H54 (cell line): ENCODE measurements around the gene NUDCD3.
A peak's percentile ranks its signal among the peaks of the same experiment; 100 is the strongest.

Source experiments
- DNase-seq: peaks from one replicate; pipeline ENCODE4 v3.0.0; 2011; ENCODE audit warnings: low spot score, mixed read lengths; ENCODE audit not compliant: insufficient read length
- FAIRE-seq: peaks from 3 replicates; lab custom pipeline; 2011; peaks lifted over from hg19 to GRCh38; lab: Jason Lieb, UNC
- POLR2A ChIP-seq: IDR thresholded peaks from 2 replicates; pipeline ENCODE4 v1.6.1; 2011; ENCODE audit warnings: low read depth, mild to moderate bottlenecking, low read length

Gene NUDCD3

GRCh38 chr7:44388089-44388970 is 102.1 kb downstream of the NUDCD3 start:
- FAIRE-seq (no peak), DNase-seq (no peak)
- TF ChIP-seq POLR2A: no peak

- FAIRE-seq (no peak), DNase-seq (no peak)
- TF ChIP-seq POLR2A: no peak
Observed at GRCh38 chr7:44387389-44387788, 103.1 kb downstream of the NUDCD3 start.

- no peak for FAIRE-seq
- no peak for TF ChIP-seq POLR2A
- no peak for DNase-seq
Observed at GRCh38 chr7:44386139-44386913, 104.1 kb downstream of the NUDCD3 start.

- no peak for TF ChIP-seq POLR2A
- DNase-seq: no peak
- no peak for FAIRE-seq
Observed at GRCh38 chr7:44385434-44386138, 104.9 kb downstream of the NUDCD3 start.

GRCh38 chr7:44384586-44385433 is 105.6 kb downstream of the NUDCD3 start:
- TF ChIP-seq POLR2A: no peak
- no peak for FAIRE-seq
- no peak for DNase-seq

- TF ChIP-seq POLR2A: no peak; the same call in 1 of the 2 replicates
- FAIRE-seq (peak; percentile 15), DNase-seq (peak; percentile 95)
Observed at GRCh38 chr7:44383566-44383965, 106.9 kb downstream of the NUDCD3 start.

- DNase-seq (no peak), FAIRE-seq (no peak)
- no peak for TF ChIP-seq POLR2A
Observed at GRCh38 chr7:44382459-44383265, 107.8 kb downstream of the NUDCD3 start.

- TF ChIP-seq POLR2A: no peak
- FAIRE-seq (no peak), DNase-seq (no peak)
Observed at GRCh38 chr7:44381494-44382220, 108.8 kb downstream of the NUDCD3 start.

- TF ChIP-seq POLR2A: no peak
- DNase-seq: peak; percentile 68
- no peak for FAIRE-seq
Observed at GRCh38 chr7:44380831-44381493, 109.5 kb downstream of the NUDCD3 start.

- no peak for TF ChIP-seq POLR2A
Observed at GRCh38 chr7:44380189-44380830, 110.1 kb downstream of the NUDCD3 start.

More at GRCh38 chr7:44380189-44380830, 110.1 kb downstream of the NUDCD3 start:
- FAIRE-seq: no peak
- no peak for DNase-seq
